IMR-90 (cell line): ENCODE data around the gene ANK2. TPM values are rescaled to one million over a fixed set of nuclear protein-coding genes. Genes with fewer than 3 reads are reported as not detected.

Experiments
- ATAC-seq: fragments of 200-7000 bp; cut with Tn5 transposase; 2 replicates; pipeline ENCODE4 v1.9.1; 2020; ENCODE audit warnings: low read depth, mild to moderate bottlenecking, moderate library complexity
- BruUV-seq: library from RNA; stranded (reverse); fragments of 400-500 nt; replicated peaks from 2 replicates; lab custom pipeline; 2021; lab: Mats Ljungman, UMichigan
- CTCF ChIA-PET: fragments of 300-600 bp; formaldehyde crosslinking; extraction: SDS; loops from one replicate; lab custom pipeline; 2021; ENCODE audit warnings: antibody characterized with exemption; lab: Yijun Ruan, JAX
- POLR2A ChIA-PET: fragments of 300-600 bp; sonication (Branson Sonifier 250); formaldehyde crosslinking; loops from one replicate; lab custom pipeline; 2022; ENCODE audit warnings: antibody characterized with exemption; ENCODE audit not compliant: unreplicated experiment; lab: Charles Lee
- DNase-seq: peaks from one replicate; pipeline ENCODE4 v3.0.0; 2013
- H2AFZ ChIP-seq: replicated peaks from 2 replicates; pipeline ENCODE3; 2013; ENCODE audit warnings: low read length, mild to moderate bottlenecking; ENCODE audit not compliant: poor library complexity
- H2AK5ac ChIP-seq: 2 replicates; pipeline ENCODE4 v1.6.1; 2013; ENCODE audit warnings: low read depth, low read length, inconsistent platforms
- H2AK9ac ChIP-seq: replicated peaks from 2 replicates; pipeline ENCODE3; 2013; ENCODE audit warnings: mild to moderate bottlenecking, low read depth, low read length, moderate library complexity; ENCODE audit not compliant: poor library complexity
- H2BK120ac ChIP-seq: 2 replicates; pipeline ENCODE4 v1.6.1; 2013; ENCODE audit warnings: low read depth, low read length, inconsistent platforms
- H2BK15ac ChIP-seq: 3 replicates; pipeline ENCODE4 v1.6.1; 2013; ENCODE audit warnings: low read depth, low read length, inconsistent platforms
- H2BK20ac ChIP-seq: 2 replicates; pipeline ENCODE4 v1.6.1; 2013; ENCODE audit warnings: low read depth, mild to moderate bottlenecking, inconsistent platforms, low read length, moderate library complexity
- H2BK5ac ChIP-seq: 2 replicates; pipeline ENCODE4 v1.6.1; 2013; ENCODE audit warnings: mild to moderate bottlenecking, low read depth, low read length, inconsistent platforms; ENCODE audit not compliant: poor library complexity, severe bottlenecking
- H3K14ac ChIP-seq: replicated peaks from 2 replicates; pipeline ENCODE4 v1.6.1; 2013; ENCODE audit warnings: low read depth, low read length, inconsistent platforms
- H3K18ac ChIP-seq: 2 replicates; pipeline ENCODE4 v1.6.1; 2013; ENCODE audit warnings: low read depth, low read length, control low read depth
- H3K23ac ChIP-seq: 2 replicates; pipeline ENCODE4 v1.6.1; 2013; ENCODE audit warnings: low read depth, low read length, inconsistent platforms
- H3K27ac ChIP-seq: 2 replicates; pipeline ENCODE4 v1.5.1; 2013; ENCODE audit warnings: mild to moderate bottlenecking, control low read depth, low read length; ENCODE audit not compliant: insufficient read depth
- H3K27me3 ChIP-seq: 2 replicates; pipeline ENCODE4 v1.6.1; 2013; ENCODE audit warnings: low read length; ENCODE audit not compliant: control insufficient read depth, insufficient read depth
- H3K36me3 ChIP-seq: 2 replicates; pipeline ENCODE4 v1.6.1; 2013; ENCODE audit warnings: low read length, mixed read lengths; ENCODE audit not compliant: control insufficient read depth, insufficient read depth
- H3K4ac ChIP-seq: 2 replicates; pipeline ENCODE4 v1.6.1; 2013; ENCODE audit warnings: low read depth, low read length, inconsistent platforms
- H3K4me1 ChIP-seq: 2 replicates; pipeline ENCODE4 v1.6.1; 2013; ENCODE audit warnings: low read length, mixed read lengths; ENCODE audit not compliant: control insufficient read depth, insufficient read depth
- H3K4me2 ChIP-seq: 2 replicates; pipeline ENCODE4 v1.6.1; 2013; ENCODE audit warnings: low read depth, mild to moderate bottlenecking, control low read depth, low read length, moderate library complexity
- H3K4me3 ChIP-seq: 2 replicates; pipeline ENCODE4 v1.5.1; 2013; ENCODE audit warnings: low read depth, mild to moderate bottlenecking, control low read depth, low read length, moderate library complexity; ENCODE audit not compliant: insufficient read depth
- H3K56ac ChIP-seq: 2 replicates; pipeline ENCODE4 v1.6.1; 2013; ENCODE audit warnings: low read length, inconsistent platforms; ENCODE audit not compliant: insufficient read depth; ENCODE audit errors: extremely low read depth
- H3K79me1 ChIP-seq, 2 experiments: 2 replicates each; pipeline ENCODE4 v1.6.1; 2013; ENCODE audit warnings: low read length in 2 of 2, inconsistent platforms in 1 of 2, low read depth in 1 of 2
- H3K9ac ChIP-seq: 2 replicates; pipeline ENCODE4 v1.6.1; 2013; ENCODE audit warnings: low read depth, low read length, control low read depth
- H3K9me1 ChIP-seq: 2 replicates; pipeline ENCODE4 v1.6.1; 2013; ENCODE audit warnings: low read length, inconsistent platforms; ENCODE audit not compliant: insufficient read depth
- H3K9me3 ChIP-seq: 2 replicates; pipeline ENCODE4 v1.6.1; 2013; ENCODE audit warnings: low read length; ENCODE audit not compliant: control insufficient read depth, insufficient read depth
- H4K20me1 ChIP-seq: 2 replicates; pipeline ENCODE4 v1.6.1; 2013; ENCODE audit warnings: low read length, inconsistent platforms; ENCODE audit not compliant: insufficient read depth
- H4K5ac ChIP-seq: 2 replicates; pipeline ENCODE4 v1.6.1; 2013; ENCODE audit warnings: mild to moderate bottlenecking, low read depth, low read length, control low read depth
- H4K8ac ChIP-seq, 2 experiments: 2 replicates each; pipeline ENCODE4 v1.6.1; 2013; ENCODE audit warnings: low read depth in 2 of 2, low read length in 2 of 2, control low read depth in 1 of 2, inconsistent platforms in 1 of 2
- H4K91ac ChIP-seq: 2 replicates; pipeline ENCODE4 v1.6.1; 2013; ENCODE audit warnings: low read depth, low read length, inconsistent platforms; ENCODE audit not compliant: insufficient read depth
- BHLHE40 ChIP-seq: fragments of 150-350 bp; IDR thresholded peaks from 2 replicates; pipeline ENCODE4 v1.6.1; 2016; ENCODE audit warnings: mild to moderate bottlenecking, low read depth, low read length
- CHD1 ChIP-seq: IDR thresholded peaks from 2 replicates; pipeline ENCODE4 v1.6.1; 2012; ENCODE audit warnings: low read depth, low read length, improper control_type of control experiment
- CTCF ChIP-seq: conservative IDR thresholded peaks from 2 replicates; pipeline ENCODE4 v1.5.1; 2012; ENCODE audit warnings: mild to moderate bottlenecking, low read depth, low read length, improper control_type of control experiment
- FOS ChIP-seq: fragments of 150-350 bp; IDR thresholded peaks from 2 replicates; pipeline ENCODE4 v1.6.1; 2016; ENCODE audit warnings: low read depth, low read length
- MAZ ChIP-seq: IDR thresholded peaks from 2 replicates; pipeline ENCODE4 v1.6.1; 2012; ENCODE audit warnings: low read depth, mild to moderate bottlenecking, low read length, improper control_type of control experiment, moderate library complexity, borderline replicate concordance
- MXI1 ChIP-seq: IDR thresholded peaks from 2 replicates; pipeline ENCODE4 v1.6.1; 2012; ENCODE audit warnings: low read depth, mild to moderate bottlenecking, low read length, moderate library complexity, borderline replicate concordance
- NFE2L2 ChIP-seq: fragments of 150-350 bp; IDR thresholded peaks from 2 replicates; pipeline ENCODE4 v1.6.1; 2016; ENCODE audit warnings: low read depth, mild to moderate bottlenecking, low read length
- POLR2A ChIP-seq: IDR thresholded peaks from 2 replicates; pipeline ENCODE4 v1.6.1; 2012; ENCODE audit warnings: mild to moderate bottlenecking, low read depth, low read length
- RCOR1 ChIP-seq: IDR thresholded peaks from 2 replicates; pipeline ENCODE4 v1.6.1; 2012; ENCODE audit warnings: mild to moderate bottlenecking, low read length, improper control_type of control experiment; ENCODE audit not compliant: insufficient replicate concordance
- USF2 ChIP-seq: fragments of 150-350 bp; IDR thresholded peaks from 2 replicates; pipeline ENCODE4 v1.6.1; 2017; ENCODE audit warnings: mild to moderate bottlenecking, antibody characterized with exemption, low read length, low read depth
- WGBS, 2 experiments: methylation state at CpG; one replicate each; pipeline versions ENCODE4 v1.1.5 to v1.1.7; 2013; ENCODE audit warnings: missing lambda C conversion rate in 2 of 2; ENCODE audit not compliant: insufficient read length in 1 of 2; ENCODE audit errors: extremely low coverage in 2 of 2; 5-methylcytosine and 5-hydroxymethylcytosine counted together
- dilution Hi-C: fragments of 300-500 bp; cut with HindIII; formaldehyde crosslinking; loops from one replicate; pipeline ENCODE4 v1.14.3; 2018; ENCODE audit warnings: low sequenced_read_pairs; ENCODE audit not compliant: unreplicated experiment
- in situ Hi-C: fragments of 300-500 bp; cut with MboI; formaldehyde crosslinking; loops from 3 replicates; pipeline ENCODE4 v1.14.3; 2019; ENCODE audit warnings: low sequenced_read_pairs, inconsistent platforms, mixed read lengths
- intact Hi-C: fragments of 100-400 bp; cut with micrococcal nuclease; formaldehyde crosslinking; loops from 2 replicates; pipeline ENCODE4 v1.10.0; 2022
- polyA plus RNA-seq, 3 experiments: library from polyadenylated mRNA; depleted of rRNA; stranded (reverse); fragments of >200 nt; gene quantifications; 2 replicates each; pipeline ENCODE4 v1.2.3, GENCODE V29; 2012; ENCODE audit warnings: low replicate concordance in 1 of 3
- total RNA-seq: library from RNA; depleted of rRNA; stranded (reverse); fragments of >200 nt; gene quantifications from 2 replicates; pipeline ENCODE4 v1.2.3, GENCODE V29; 2012

The ANK2 gene
- total and polyA plus RNA-seq, 2 of the 4 experiments (the other 2 are of a cell fraction): 0.82 to 6.6 TPM

- Histone ChIP-seq H2BK120ac (no peak overlapping the region), H3K79me1 (no peaks in the 10 kb centered on the region), H3K4me3 (no peak overlapping the region), H4K91ac (no peak overlapping the region), H3K4me2 (no peak overlapping the region), H4K20me1 (no peaks in the 10 kb centered on the region), H2BK15ac (no peak overlapping the region), H3K56ac (no peak overlapping the region), H2AK9ac (no peak overlapping the region), H4K8ac (no peak overlapping the region), H2BK5ac (no peak overlapping the region), H3K4ac (no peak overlapping the region), H3K36me3 (no peaks in the 10 kb centered on the region), H2BK20ac (no peak overlapping the region), H3K9ac (no peak overlapping the region), H3K4me1 (peaks cover 3% of the 10 kb centered on the region; the same call in 1 of the 2 replicates), H3K27ac (no peak overlapping the region), H3K9me3 (no peaks in the 10 kb centered on the region; the same call in 1 of the 2 replicates), H3K9me1 (no peaks in the 10 kb centered on the region), H2AK5ac (no peak overlapping the region), H3K14ac (no peak overlapping the region), H2AFZ (no peak overlapping the region), H3K23ac (no peak overlapping the region), H3K27me3 (no peaks in the 10 kb centered on the region), H4K5ac (no peak overlapping the region), H3K18ac (no peak overlapping the region)
- no peak for ATAC-seq
- no TSS peak for BruUV-seq
- TF ChIP-seq CHD1: no peak
- TF ChIP-seq POLR2A: no peak
- no peak for TF ChIP-seq USF2
- no peak for TF ChIP-seq CTCF
- no peak for TF ChIP-seq RCOR1
- TF ChIP-seq MXI1: no peak
- TF ChIP-seq BHLHE40: no peak
- TF ChIP-seq NFE2L2: no peak
- TF ChIP-seq MAZ: no peak
- no peak for TF ChIP-seq FOS
- DNase-seq: no peak
- WGBS, 2 experiments: no CpG with 5 or more reads among the region's 3 CpGs
- dilution Hi-C loops (no loop called here), in situ Hi-C loops (no loop called here), intact Hi-C loops (no loop called here)
- ChIA-PET POLR2A (no interaction called here), CTCF (interaction anchor here (0.7 kb wide), 1 partner anchor 790 kb away, joined by 3 read pairs; no protein-coding TSS in a partner anchor)
Measured at GRCh38 chr4:113389160-113389559, 339.7 kb downstream of the ANK2 start.
